HG03469 (cell line): ENCODE measurements around the gene RAD51B.

Source experiments
- ATAC-seq: cut with Tn5 transposase; IDR thresholded peaks from one replicate; pipeline ENCODE4 v1.9.1; 2021; ENCODE audit warnings: mild to moderate bottlenecking, moderate library complexity, moderate number of reproducible peaks; ENCODE audit not compliant: unreplicated experiment

Gene RAD51B

GRCh38 chr14:68446243-68447040 is 626.9 kb downstream of the RAD51B start:
- no peak for ATAC-seq

- no peak for ATAC-seq
Measured at GRCh38 chr14:68447581-68448251, 628.1 kb downstream of the RAD51B start.

GRCh38 chr14:68448252-68448902 is 628.8 kb downstream of the RAD51B start:
- ATAC-seq, result no peak

DNA sequence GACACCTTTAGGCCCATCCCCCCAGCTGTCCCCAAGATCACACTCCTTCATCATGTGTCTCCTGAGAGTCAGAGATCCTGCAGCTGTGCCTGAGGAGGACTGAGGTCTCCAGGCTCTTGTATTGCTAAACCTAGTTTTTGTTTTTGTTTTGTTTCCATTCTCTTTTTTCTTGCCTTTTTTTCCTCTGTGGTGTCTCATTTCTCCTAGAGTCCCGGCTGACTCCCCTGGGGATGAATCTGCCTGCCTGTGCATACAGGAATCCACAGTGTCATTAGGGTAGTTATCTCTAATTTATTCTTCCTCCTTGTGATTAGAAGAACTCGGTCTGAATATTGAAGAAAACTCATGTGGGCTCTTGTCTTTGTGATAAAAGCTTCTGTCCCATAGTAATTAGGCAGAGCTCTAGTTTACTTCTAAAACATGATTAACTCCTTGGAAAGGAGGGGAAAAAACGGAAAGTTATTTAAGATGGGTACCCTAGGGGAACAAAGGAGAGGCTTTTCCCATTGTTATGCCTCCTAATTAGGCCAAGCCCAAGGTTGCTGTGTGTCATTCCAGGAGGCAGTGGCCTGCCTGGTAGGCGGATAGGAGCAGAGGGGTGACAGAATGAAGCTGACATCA is 630.1 kb downstream of the RAD51B start:
- no peak for ATAC-seq

- no peak for ATAC-seq
Measured at GRCh38 chr14:68450391-68451120, 631.0 kb downstream of the RAD51B start.

DNA sequence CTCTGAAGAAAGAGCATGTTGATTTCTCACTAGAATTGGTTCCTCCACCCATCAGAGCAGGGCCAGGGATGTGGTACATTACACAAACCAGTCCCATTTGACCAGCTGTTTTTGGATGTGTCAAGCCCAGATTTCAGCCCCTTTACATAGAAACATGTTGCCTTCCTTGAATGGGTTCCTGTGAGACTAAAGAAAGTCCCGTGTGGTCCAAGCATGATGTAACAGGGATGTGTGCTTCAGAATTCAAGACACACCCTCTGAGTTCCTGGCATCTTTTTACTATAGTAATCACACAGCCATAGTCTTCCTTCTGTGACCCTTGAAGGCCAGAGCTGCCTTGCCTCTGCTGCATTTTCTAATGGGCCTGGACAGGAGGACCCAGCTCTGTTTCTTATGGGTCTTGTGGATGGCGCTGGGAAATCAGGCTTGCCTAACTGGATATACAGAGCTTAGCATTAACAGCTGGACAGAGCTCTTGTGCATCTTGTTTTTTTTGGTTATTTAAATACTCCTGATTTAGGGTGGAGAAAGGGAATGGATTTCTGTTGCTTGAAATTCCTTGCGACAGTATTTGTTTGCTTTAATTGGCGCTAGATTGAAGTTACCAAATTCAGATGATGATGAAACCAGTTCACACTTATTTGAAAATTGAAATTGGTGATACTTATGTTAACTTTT is 632.3 kb downstream of the RAD51B start:
- ATAC-seq, result no peak

DNA sequence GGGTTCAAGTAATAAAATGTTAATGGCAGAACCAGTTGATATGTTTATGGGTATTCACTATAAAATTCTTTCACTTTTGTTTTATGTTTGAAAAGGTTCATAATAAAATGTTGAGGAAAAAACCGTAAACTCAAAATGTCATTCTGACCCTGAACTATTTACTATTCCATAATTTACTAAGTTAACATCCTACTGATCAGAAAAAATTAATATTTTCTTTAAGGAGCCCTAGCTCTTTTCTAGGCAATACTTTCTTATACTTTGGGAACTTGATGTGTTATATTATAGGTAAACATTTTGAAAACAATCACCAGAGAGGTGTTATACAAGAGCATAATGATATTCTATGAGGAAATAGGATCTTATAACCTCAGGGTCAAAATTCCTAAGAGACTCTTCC is 638.7 kb downstream of the RAD51B start:
- no peak for ATAC-seq

DNA sequence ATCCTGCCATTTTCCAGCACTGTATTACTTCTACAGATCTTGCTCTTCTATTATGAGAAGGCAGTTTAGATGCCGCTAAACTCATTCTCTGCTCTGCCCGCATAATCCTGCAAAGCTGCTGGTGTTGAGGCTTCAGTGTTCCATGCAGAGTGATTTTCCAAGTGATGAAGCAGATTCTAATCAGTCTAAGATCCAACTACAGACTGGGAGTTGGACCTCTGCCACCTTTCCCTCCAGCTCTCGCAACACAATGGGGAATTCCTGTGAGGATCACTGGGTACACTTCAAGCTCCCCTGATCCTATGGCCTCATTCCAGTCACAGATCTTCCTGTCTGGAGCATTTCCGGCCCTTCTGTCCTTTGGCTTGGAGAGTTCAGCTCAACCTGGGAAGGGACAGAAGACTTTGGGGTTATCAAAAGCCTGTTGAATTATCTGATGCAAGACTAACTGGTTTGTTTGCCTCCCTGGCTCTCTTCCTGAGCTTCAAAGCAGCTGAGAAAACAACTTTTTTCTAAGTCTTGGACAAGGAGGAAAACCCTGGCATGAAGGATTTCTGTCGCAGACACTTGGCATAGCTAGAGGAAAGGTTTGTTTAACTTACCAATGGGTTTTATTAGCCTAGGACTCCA is 639.4 kb downstream of the RAD51B start:
- no peak for ATAC-seq

DNA sequence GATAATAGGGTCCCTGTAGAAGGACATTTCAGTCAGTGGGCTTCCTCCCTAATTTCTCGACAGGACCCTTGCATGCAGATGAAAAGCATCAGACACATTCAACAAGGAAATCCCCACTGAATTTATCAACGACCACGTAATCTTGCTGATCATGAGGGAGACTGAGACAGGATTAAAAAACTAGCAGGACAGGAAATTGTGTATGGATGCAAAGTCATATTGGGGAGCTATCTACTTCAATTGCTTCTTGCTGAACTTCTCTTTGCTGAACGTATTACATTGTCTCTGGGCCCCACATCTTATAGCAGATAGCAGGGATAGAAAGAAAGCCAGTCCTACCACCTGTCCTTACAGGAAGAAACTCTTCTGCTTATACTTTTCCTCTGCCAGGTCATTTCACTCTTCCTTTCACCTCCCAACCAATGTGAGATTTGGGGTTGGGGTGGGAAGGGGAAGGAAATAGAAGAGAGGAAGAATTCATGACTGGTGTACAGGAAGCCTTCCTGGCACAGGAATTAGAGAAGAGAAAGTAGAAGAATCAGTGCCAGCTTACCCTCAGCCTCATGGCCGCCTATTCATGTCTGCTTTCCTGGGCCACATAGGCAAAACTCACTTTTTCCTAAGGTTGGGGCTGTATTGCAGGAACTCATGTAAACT is 640.0 kb downstream of the RAD51B start:
- no peak for ATAC-seq

- no peak for ATAC-seq
Measured at GRCh38 chr14:68460541-68460940, 641.0 kb downstream of the RAD51B start.

DNA sequence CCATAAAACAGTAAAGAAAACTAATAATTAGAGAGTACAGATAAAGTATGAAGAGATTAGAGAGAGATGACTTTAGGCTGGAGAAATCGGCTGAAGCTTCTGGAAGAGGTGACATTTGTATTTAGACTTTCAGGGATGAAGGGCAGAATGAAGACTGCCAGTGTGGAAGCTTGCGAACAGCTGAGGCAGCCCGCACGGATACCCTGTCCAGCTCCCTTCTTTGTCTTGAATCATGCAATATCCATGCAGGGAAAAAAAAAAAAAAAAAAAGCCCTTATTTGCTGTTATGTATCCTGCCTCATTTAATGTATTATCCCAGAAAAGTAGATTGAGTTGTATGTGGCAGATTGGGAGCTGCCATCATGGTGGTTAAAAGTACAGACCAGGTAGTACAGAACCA is 641.5 kb downstream of the RAD51B start:
- no peak for ATAC-seq

- ATAC-seq, result no peak
Measured at GRCh38 chr14:68462683-68463082, 643.1 kb downstream of the RAD51B start.

DNA sequence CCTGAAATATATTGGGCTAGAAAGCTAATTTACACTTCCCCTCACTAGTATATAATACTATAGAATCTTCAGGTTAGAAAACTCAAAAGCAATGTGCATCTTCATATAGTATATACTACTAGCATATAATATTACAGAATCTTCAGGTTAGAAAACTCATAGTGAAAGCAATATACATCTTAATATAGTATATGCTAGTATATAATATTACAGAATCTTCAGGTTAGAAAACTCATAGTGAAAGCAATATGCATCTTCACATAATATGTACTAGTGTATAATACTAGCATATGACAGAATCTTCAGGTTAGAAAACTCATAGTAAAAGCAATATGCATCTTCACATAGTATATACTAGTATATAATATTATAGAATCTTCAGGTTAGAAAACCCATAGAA is 643.7 kb downstream of the RAD51B start:
- no peak for ATAC-seq

DNA sequence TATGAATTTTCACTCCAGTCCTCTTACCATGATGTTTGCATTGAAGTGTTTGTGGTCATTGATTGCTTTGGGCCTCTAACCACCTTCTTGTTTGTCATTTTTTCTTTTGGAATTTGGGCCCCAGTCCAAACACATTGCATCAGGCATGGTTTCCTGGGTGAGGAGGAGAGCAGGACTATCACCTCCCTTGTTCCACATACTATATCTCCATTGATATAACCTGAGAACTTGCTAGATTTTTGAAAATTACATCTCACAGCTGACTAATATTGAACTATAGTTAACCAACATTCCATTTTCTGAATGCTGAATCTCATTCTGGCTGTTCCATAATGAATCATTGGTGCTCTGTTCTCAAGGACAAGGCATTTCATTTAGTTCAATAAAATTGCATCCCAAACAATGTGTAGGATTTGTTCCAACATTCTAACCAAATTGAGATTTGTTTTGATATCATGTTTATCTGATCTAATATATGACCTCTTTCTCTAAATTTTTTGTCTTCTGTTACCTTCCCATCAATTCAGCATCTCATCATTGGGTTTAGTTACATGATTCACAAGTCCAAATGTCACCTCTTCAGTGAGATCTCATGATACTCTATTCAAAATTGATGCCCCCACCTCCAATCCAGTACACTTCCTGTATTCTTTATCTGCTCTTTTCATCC is 644.3 kb downstream of the RAD51B start:
- ATAC-seq, result no peak

DNA sequence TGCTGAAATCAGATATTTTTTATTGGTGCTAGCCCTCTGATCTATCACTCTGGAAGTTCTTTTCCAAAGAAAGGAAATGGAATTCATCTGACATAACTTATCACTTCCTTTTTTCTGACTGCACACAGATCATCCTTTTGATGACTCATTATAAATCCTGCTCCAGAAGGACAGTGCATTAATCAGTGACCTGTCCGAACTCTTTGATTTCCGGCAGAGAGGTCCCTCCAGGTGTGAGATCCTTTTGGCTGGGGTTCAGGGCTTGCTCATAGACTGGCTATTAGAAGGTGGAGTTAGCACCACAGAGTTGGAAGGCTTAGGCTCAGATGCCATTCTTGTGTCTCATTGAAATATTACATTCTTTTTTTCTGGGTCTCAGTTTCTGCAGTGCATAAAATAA is 645.1 kb downstream of the RAD51B start:
- ATAC-seq, result no peak

- no peak for ATAC-seq
Measured at GRCh38 chr14:68466491-68466977, 647.0 kb downstream of the RAD51B start.

DNA sequence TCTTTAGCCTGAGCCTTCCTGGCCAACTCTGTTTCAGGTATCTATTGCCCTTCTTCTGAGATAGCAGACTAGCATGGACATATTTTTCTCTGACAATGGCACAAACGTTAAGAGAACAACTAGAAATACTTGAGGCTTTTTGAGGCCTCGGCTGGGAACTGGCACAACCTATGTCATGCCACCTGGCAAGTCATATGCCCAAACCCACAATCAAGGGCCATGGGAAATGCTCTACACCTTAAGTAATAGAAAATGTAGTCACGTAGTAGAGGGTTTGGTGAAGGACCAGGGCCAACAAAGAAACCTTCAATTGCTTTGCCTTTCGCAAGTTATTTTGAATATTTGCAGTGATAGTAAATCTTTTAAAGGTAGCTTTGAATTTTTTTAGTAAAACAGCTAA is 647.8 kb downstream of the RAD51B start:
- ATAC-seq, result no peak

DNA sequence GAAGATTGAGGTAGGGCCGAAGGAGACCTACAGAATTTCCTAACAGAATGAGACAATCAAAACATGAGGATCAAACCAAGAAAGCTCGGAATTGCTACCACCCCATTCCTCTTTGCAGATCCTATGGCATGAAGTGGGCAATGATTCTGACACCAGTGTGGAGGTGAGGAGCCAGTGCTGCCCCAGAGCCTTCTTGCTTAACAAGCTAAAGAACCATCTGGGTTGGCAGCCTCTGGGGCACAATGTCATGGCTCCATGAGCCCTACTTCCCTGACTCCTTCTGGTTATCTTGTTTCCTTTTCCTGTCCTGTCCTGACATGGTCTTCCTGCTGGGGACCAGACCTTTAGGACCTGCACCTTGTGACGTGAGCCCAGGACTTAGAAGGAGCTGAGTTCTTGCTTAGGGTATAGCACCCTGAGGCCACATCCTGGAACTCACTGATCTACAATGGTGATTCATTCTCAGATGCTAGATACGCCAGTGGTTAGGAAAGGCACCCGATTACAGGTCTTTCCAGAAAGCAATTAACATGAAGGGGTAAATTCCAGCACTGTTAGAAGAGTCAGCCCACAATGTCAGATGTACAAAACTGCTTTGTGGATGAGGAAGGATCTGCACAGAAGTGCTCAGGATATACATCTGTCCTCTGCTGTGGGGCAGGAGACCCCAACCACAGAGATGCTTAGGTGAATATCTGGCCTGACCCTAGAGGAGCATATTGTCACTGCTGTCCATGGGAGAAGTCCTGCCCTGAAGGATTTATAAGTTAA is 649.0 kb downstream of the RAD51B start:
- ATAC-seq, result no peak
